ENCODE measurements around the gene VRK3.
A peak's percentile ranks its signal among the peaks of the same experiment; 100 is the strongest.

The VRK3 gene

GRCh38 chr19:50047671-50048070 is 22.5 kb upstream of the VRK3 start:
- Histone ChIP-seq H3K27ac (ENCODE audit: low read length) (no peak overlapping the region), H4K20me1 (ENCODE audit: insufficient read depth, low read length) (peaks cover 7% of the 10 kb centered on the region; the same call in 1 of the 2 replicates), H3K9me3 (ENCODE audit: insufficient read depth, low read length, severe bottlenecking) (peaks cover 24% of the 10 kb centered on the region), H3K79me2 (ENCODE audit: insufficient read depth, low read length) (no peaks in the 10 kb centered on the region), H3K9ac (ENCODE audit: low read depth, low read length) (no peak overlapping the region), H3K4me2 (ENCODE audit: insufficient read depth, low read length) (no peak overlapping the region), H2AFZ (ENCODE audit: low read depth, low read length) (no peak overlapping the region), H3K4me3 (ENCODE audit: low read depth in 1 of 2, low read length in 2 of 2) (no peak overlapping the region), H3K36me3 (ENCODE audit: insufficient read depth, low read length) (peaks cover 61% of the 10 kb centered on the region), H3K4me1 (ENCODE audit: insufficient read depth, low read length) (no peaks in the 10 kb centered on the region), H3K27me3 (ENCODE audit: insufficient read depth, low read length, poor library complexity) (no peaks in the 10 kb centered on the region)
- TF ChIP-seq CTCF (IDR thresholded peaks at IDR 0.05; ENCODE audit: borderline replicate concordance, extremely low read depth, low read length, poor library complexity, severe bottlenecking), result no peak
- TF ChIP-seq EZH2 (IDR thresholded peaks at IDR 0.05; ENCODE audit: borderline replicate concordance, low read depth, low read length, severe bottlenecking), result no peak
- ATAC-seq (ENCODE audit: insufficient read depth, low read depth) (no peak), DNase-seq (no peak)

- Histone ChIP-seq H3K27ac (ENCODE audit: low read length) (no peak overlapping the region), H3K4me1 (ENCODE audit: insufficient read depth, low read length) (no peaks in the 10 kb centered on the region), H2AFZ (ENCODE audit: low read depth, low read length) (no peak overlapping the region), H3K4me2 (ENCODE audit: insufficient read depth, low read length) (no peak overlapping the region), H3K9ac (ENCODE audit: low read depth, low read length) (no peak overlapping the region), H4K20me1 (ENCODE audit: insufficient read depth, low read length) (peaks cover 7% of the 10 kb centered on the region; the same call in 1 of the 2 replicates), H3K27me3 (ENCODE audit: insufficient read depth, low read length, poor library complexity) (no peaks in the 10 kb centered on the region), H3K9me3 (ENCODE audit: insufficient read depth, low read length, severe bottlenecking) (peaks cover 24% of the 10 kb centered on the region), H3K4me3 (ENCODE audit: low read depth in 1 of 2, low read length in 2 of 2) (no peak overlapping the region), H3K79me2 (ENCODE audit: insufficient read depth, low read length) (no peaks in the 10 kb centered on the region), H3K36me3 (ENCODE audit: insufficient read depth, low read length) (peaks cover 69% of the 10 kb centered on the region)
- TF ChIP-seq CTCF (IDR thresholded peaks at IDR 0.05; ENCODE audit: borderline replicate concordance, extremely low read depth, low read length, poor library complexity, severe bottlenecking) (peak; percentile 86), EZH2 (IDR thresholded peaks at IDR 0.05; ENCODE audit: borderline replicate concordance, low read depth, low read length, severe bottlenecking) (no peak)
- DNase-seq (peak; percentile 56), ATAC-seq (ENCODE audit: insufficient read depth, low read depth) (peak; percentile 56; the same call in 1 of the 3 replicates)
Measured at GRCh38 chr19:50046649-50047503, 21.7 kb upstream of the VRK3 start.

GRCh38 chr19:50044922-50045321 is 19.8 kb upstream of the VRK3 start:
- H2AFZ ChIP-seq (ENCODE audit: low read depth, low read length), result no peak overlapping the region
- no peaks in the 10 kb centered on the region for H3K27me3 ChIP-seq (ENCODE audit: insufficient read depth, low read length, poor library complexity)
- H3K4me2 ChIP-seq (ENCODE audit: insufficient read depth, low read length), result no peak overlapping the region
- ATAC-seq (ENCODE audit: insufficient read depth, low read depth), result no peak
- H4K20me1 ChIP-seq (ENCODE audit: insufficient read depth, low read length), result peaks cover 7% of the 10 kb centered on the region; the same call in 1 of the 2 replicates
- H3K9ac ChIP-seq (ENCODE audit: low read depth, low read length), result no peak overlapping the region
- H3K9me3 ChIP-seq (ENCODE audit: insufficient read depth, low read length, severe bottlenecking), result peaks cover 24% of the 10 kb centered on the region
- no peak for DNase-seq
- H3K27ac ChIP-seq (ENCODE audit: low read length), result no peak overlapping the region
- H3K36me3 ChIP-seq (ENCODE audit: insufficient read depth, low read length), result peaks cover 89% of the 10 kb centered on the region
- H3K4me3 ChIP-seq (ENCODE audit: low read depth in 1 of 2, low read length in 2 of 2), result no peak overlapping the region
- H3K79me2 ChIP-seq (ENCODE audit: insufficient read depth, low read length), result no peaks in the 10 kb centered on the region
- TF ChIP-seq CTCF (IDR thresholded peaks at IDR 0.05; ENCODE audit: borderline replicate concordance, extremely low read depth, low read length, poor library complexity, severe bottlenecking) (no peak), EZH2 (IDR thresholded peaks at IDR 0.05; ENCODE audit: borderline replicate concordance, low read depth, low read length, severe bottlenecking) (no peak)
- H3K4me1 ChIP-seq (ENCODE audit: insufficient read depth, low read length), result no peaks in the 10 kb centered on the region
